ENCODE results near the gene DLL1.

The DLL1 gene

GRCh38 chr6:170288852-170289179 is 2.1 kb downstream of the DLL1 start:
- 2 to 9% methylated on average over 15 to 16 of the region's 16 CpGs for WGBS, 2 experiments (ENCODE audit: insufficient coverage in 2 of 2)
- Histone ChIP-seq H3K27ac (ENCODE audit: low read depth, low read length, severe bottlenecking) (no peak overlapping the region), H3K4me3 (ENCODE audit: extremely low read depth, insufficient read depth, low read length, poor library complexity, severe bottlenecking) (peak overlapping the region; percentile 41), H3K9me3 (ENCODE audit: control insufficient read depth, low read length) (no peaks in the 10 kb centered on the region), H3K36me3 (ENCODE audit: control insufficient read depth, insufficient read depth, low read length) (no peaks in the 10 kb centered on the region), H3K4me1 (ENCODE audit: control insufficient read depth, insufficient read depth, low read length, poor library complexity, severe bottlenecking) (peaks cover 24% of the 10 kb centered on the region)

GRCh38 chr6:170288091-170288631 is 2.7 kb downstream of the DLL1 start:
- no peak overlapping the region for H3K4me3 ChIP-seq (ENCODE audit: extremely low read depth, insufficient read depth, low read length, poor library complexity, severe bottlenecking)
- peaks cover 24% of the 10 kb centered on the region for H3K4me1 ChIP-seq (ENCODE audit: control insufficient read depth, insufficient read depth, low read length, poor library complexity, severe bottlenecking)
- no peaks in the 10 kb centered on the region for H3K9me3 ChIP-seq (ENCODE audit: control insufficient read depth, low read length)
- WGBS, 2 experiments (ENCODE audit: insufficient coverage in 2 of 2), result 24 to 27% methylated on average over 17 to 33 of the region's 33 CpGs
- no peak overlapping the region for H3K27ac ChIP-seq (ENCODE audit: low read depth, low read length, severe bottlenecking)
- H3K36me3 ChIP-seq (ENCODE audit: control insufficient read depth, insufficient read depth, low read length), result no peaks in the 10 kb centered on the region

GRCh38 chr6:170287371-170287876 is 3.5 kb downstream of the DLL1 start:
- no peak overlapping the region for H3K4me3 ChIP-seq (ENCODE audit: extremely low read depth, insufficient read depth, low read length, poor library complexity, severe bottlenecking)
- H3K36me3 ChIP-seq (ENCODE audit: control insufficient read depth, insufficient read depth, low read length), result no peaks in the 10 kb centered on the region
- WGBS, 2 experiments (ENCODE audit: insufficient coverage in 2 of 2), result 56 to 64% methylated on average over 12 of the region's 12 CpGs
- H3K4me1 ChIP-seq (ENCODE audit: control insufficient read depth, insufficient read depth, low read length, poor library complexity, severe bottlenecking), result peaks cover 24% of the 10 kb centered on the region
- H3K9me3 ChIP-seq (ENCODE audit: control insufficient read depth, low read length), result no peaks in the 10 kb centered on the region
- no peak overlapping the region for H3K27ac ChIP-seq (ENCODE audit: low read depth, low read length, severe bottlenecking)

- H3K4me3 ChIP-seq (ENCODE audit: extremely low read depth, insufficient read depth, low read length, poor library complexity, severe bottlenecking), result no peak overlapping the region
- no peaks in the 10 kb centered on the region for H3K36me3 ChIP-seq (ENCODE audit: control insufficient read depth, insufficient read depth, low read length)
- H3K9me3 ChIP-seq (ENCODE audit: control insufficient read depth, low read length), result no peaks in the 10 kb centered on the region
- H3K27ac ChIP-seq (ENCODE audit: low read depth, low read length, severe bottlenecking), result no peak overlapping the region
- WGBS, 2 experiments (ENCODE audit: insufficient coverage in 2 of 2), result 0 to 21% methylated on average over 1 to 2 of the region's 2 CpGs
- peaks cover 24% of the 10 kb centered on the region for H3K4me1 ChIP-seq (ENCODE audit: control insufficient read depth, insufficient read depth, low read length, poor library complexity, severe bottlenecking)
Measured at GRCh38 chr6:170286934-170287265, 4.0 kb downstream of the DLL1 start.

- Histone ChIP-seq H3K4me3 (ENCODE audit: extremely low read depth, insufficient read depth, low read length, poor library complexity, severe bottlenecking) (no peak overlapping the region), H3K36me3 (ENCODE audit: control insufficient read depth, insufficient read depth, low read length) (no peaks in the 10 kb centered on the region), H3K4me1 (ENCODE audit: control insufficient read depth, insufficient read depth, low read length, poor library complexity, severe bottlenecking) (peaks cover 21% of the 10 kb centered on the region), H3K9me3 (ENCODE audit: control insufficient read depth, low read length) (no peaks in the 10 kb centered on the region), H3K27ac (ENCODE audit: low read depth, low read length, severe bottlenecking) (no peak overlapping the region)
- 28 to 31% methylated on average over 9 to 11 of the region's 26 CpGs for WGBS, 2 experiments (ENCODE audit: insufficient coverage in 2 of 2)
Measured at GRCh38 chr6:170286246-170286933, 4.5 kb downstream of the DLL1 start.

GRCh38 chr6:170285482-170285881 is 5.4 kb downstream of the DLL1 start:
- H3K27ac ChIP-seq (ENCODE audit: low read depth, low read length, severe bottlenecking), result no peak overlapping the region
- H3K9me3 ChIP-seq (ENCODE audit: control insufficient read depth, low read length), result no peaks in the 10 kb centered on the region
- WGBS, 2 experiments (ENCODE audit: insufficient coverage in 2 of 2), result 87 to 95% methylated on average over 3 to 5 of the region's 5 CpGs
- peaks cover 18% of the 10 kb centered on the region for H3K4me1 ChIP-seq (ENCODE audit: control insufficient read depth, insufficient read depth, low read length, poor library complexity, severe bottlenecking)
- H3K4me3 ChIP-seq (ENCODE audit: extremely low read depth, insufficient read depth, low read length, poor library complexity, severe bottlenecking), result no peak overlapping the region
- H3K36me3 ChIP-seq (ENCODE audit: control insufficient read depth, insufficient read depth, low read length), result no peaks in the 10 kb centered on the region

GRCh38 chr6:170284866-170285469 is 5.9 kb downstream of the DLL1 start:
- H3K4me3 ChIP-seq (ENCODE audit: extremely low read depth, insufficient read depth, low read length, poor library complexity, severe bottlenecking), result no peak overlapping the region
- no peak overlapping the region for H3K27ac ChIP-seq (ENCODE audit: low read depth, low read length, severe bottlenecking)
- peaks cover 18% of the 10 kb centered on the region for H3K4me1 ChIP-seq (ENCODE audit: control insufficient read depth, insufficient read depth, low read length, poor library complexity, severe bottlenecking)
- 89 to 90% methylated on average over 21 to 23 of the region's 24 CpGs for WGBS, 2 experiments (ENCODE audit: insufficient coverage in 2 of 2)
- H3K36me3 ChIP-seq (ENCODE audit: control insufficient read depth, insufficient read depth, low read length), result no peaks in the 10 kb centered on the region
- H3K9me3 ChIP-seq (ENCODE audit: control insufficient read depth, low read length), result no peaks in the 10 kb centered on the region

GRCh38 chr6:170284126-170284773 is 6.6 kb downstream of the DLL1 start:
- WGBS, 2 experiments (ENCODE audit: insufficient coverage in 2 of 2), result 88 to 95% methylated on average over 13 to 14 of the region's 15 CpGs
- H3K36me3 ChIP-seq (ENCODE audit: control insufficient read depth, insufficient read depth, low read length), result no peaks in the 10 kb centered on the region
- no peak overlapping the region for H3K27ac ChIP-seq (ENCODE audit: low read depth, low read length, severe bottlenecking)
- H3K9me3 ChIP-seq (ENCODE audit: control insufficient read depth, low read length), result no peaks in the 10 kb centered on the region
- no peak overlapping the region for H3K4me3 ChIP-seq (ENCODE audit: extremely low read depth, insufficient read depth, low read length, poor library complexity, severe bottlenecking)
- H3K4me1 ChIP-seq (ENCODE audit: control insufficient read depth, insufficient read depth, low read length, poor library complexity, severe bottlenecking), result peaks cover 15% of the 10 kb centered on the region

GRCh38 chr6:170283212-170284081 is 7.4 kb downstream of the DLL1 start:
- Histone ChIP-seq H3K27ac (ENCODE audit: low read depth, low read length, severe bottlenecking) (no peak overlapping the region), H3K9me3 (ENCODE audit: control insufficient read depth, low read length) (no peaks in the 10 kb centered on the region), H3K36me3 (ENCODE audit: control insufficient read depth, insufficient read depth, low read length) (no peaks in the 10 kb centered on the region), H3K4me3 (ENCODE audit: extremely low read depth, insufficient read depth, low read length, poor library complexity, severe bottlenecking) (no peak overlapping the region), H3K4me1 (ENCODE audit: control insufficient read depth, insufficient read depth, low read length, poor library complexity, severe bottlenecking) (peaks cover 13% of the 10 kb centered on the region)
- 94 to 96% methylated on average over 60 of the region's 60 CpGs for WGBS, 2 experiments (ENCODE audit: insufficient coverage in 2 of 2)

- 95 to 96% methylated on average over 24 to 25 of the region's 28 CpGs for WGBS, 2 experiments (ENCODE audit: insufficient coverage in 2 of 2)
- Histone ChIP-seq H3K4me3 (ENCODE audit: extremely low read depth, insufficient read depth, low read length, poor library complexity, severe bottlenecking) (no peak overlapping the region), H3K36me3 (ENCODE audit: control insufficient read depth, insufficient read depth, low read length) (no peaks in the 10 kb centered on the region), H3K27ac (ENCODE audit: low read depth, low read length, severe bottlenecking) (no peak overlapping the region), H3K9me3 (ENCODE audit: control insufficient read depth, low read length) (no peaks in the 10 kb centered on the region), H3K4me1 (ENCODE audit: control insufficient read depth, insufficient read depth, low read length, poor library complexity, severe bottlenecking) (peaks cover 11% of the 10 kb centered on the region)
Measured at GRCh38 chr6:170282512-170283158, 8.2 kb downstream of the DLL1 start.
